ENCODE data around the gene MRPL4. TPM values are rescaled to one million over a fixed set of nuclear protein-coding genes. Genes with fewer than 3 reads are reported as not detected.

Gene MRPL4
- total and polyA plus RNA-seq, 10 of the 15 experiments (the other 5 are each of a cell fraction or from before 2014, with no cell fraction given) = 0.79 to 221 (median 112) TPM

DNA sequence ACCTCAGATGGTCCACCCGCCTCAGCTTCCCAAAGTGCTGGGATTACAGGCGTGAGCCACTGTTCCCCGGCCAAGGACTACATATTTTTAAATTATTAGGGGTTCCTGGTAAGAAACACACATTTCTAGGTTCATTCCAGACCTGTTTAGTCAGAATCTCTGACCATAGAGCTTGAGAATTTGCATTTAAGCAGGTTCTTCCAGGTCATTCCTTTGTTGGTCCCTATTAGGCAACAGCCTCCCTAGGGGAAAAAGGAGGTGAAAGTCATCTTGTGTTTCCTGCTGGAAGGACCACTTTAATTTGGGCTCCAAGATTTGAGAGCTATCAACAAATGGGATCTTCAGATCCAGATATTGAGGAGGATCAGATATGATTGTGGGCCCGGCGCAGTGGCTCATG, 37.2 kb upstream of the MRPL4 start:
- POLR2A ChIA-PET = interaction anchor here (0.7 kb wide), 1 partner anchor 35 kb away, joined by 4 read pairs; no protein-coding TSS in a partner anchor

More for the DNA sequence above, 37.2 kb upstream of the MRPL4 start:
- WGBS (ENCODE audit: insufficient coverage, insufficient replicate concordance, low lambda C conversion rate, missing lambda C conversion rate) = 100% methylated on average over 5 of the region's 5 CpGs
- no peaks in the 10 kb centered on the region for H3K27me3 ChIP-seq (replicated peaks in 1 of 2; ENCODE audit: control insufficient read depth in 2 of 2, insufficient read depth in 2 of 2, low read length in 1 of 2)
- H3K4me1 ChIP-seq (ENCODE audit: control insufficient read depth, insufficient read depth, low read length) = peaks cover 12% of the 10 kb centered on the region
- no peaks in the 10 kb centered on the region for H3K9me3 ChIP-seq (replicated peaks; ENCODE audit: control insufficient read depth, insufficient read depth, low read length)
- no peak overlapping the region for H3K4me2 ChIP-seq (ENCODE audit: control insufficient read depth, insufficient read depth)
- H3K4me3 ChIP-seq = no peak overlapping the region
- ChIA-PET CTCF (interaction anchor here (0.6 to 2.0 kb wide), 2 partner anchors 35 to 282 kb away, joined by 4 to 11 read pairs; no protein-coding TSS in a partner anchor), RAD21 (ENCODE audit: unreplicated experiment) (no interaction called here), SMC1A (ENCODE audit: uncharacterized antibody, unreplicated experiment) (interaction anchor here (1.5 to 1.8 kb wide), 2 partner anchors 20 to 35 kb away, joined by 4 to 5 read pairs; partner anchors contain the start of gene DNMT1)
- DNase-seq (ENCODE audit: low read depth, low spot score) (no peak), ATAC-seq (no peak), FAIRE-seq (no peak)
- in situ Hi-C loops (cut with MboI) = no loop called here
- intact Hi-C loops (cut with micrococcal nuclease; ENCODE audit: unreplicated experiment) = no loop called here
- H2AFZ ChIP-seq (ENCODE audit: control insufficient read depth, low read depth, low read length) = no peak overlapping the region
- TF ChIP-seq ZBED1 (IDR thresholded peaks at IDR 0.05; ENCODE audit: borderline replicate concordance) = no peak
- TF ChIP-seq, protein P1, sequence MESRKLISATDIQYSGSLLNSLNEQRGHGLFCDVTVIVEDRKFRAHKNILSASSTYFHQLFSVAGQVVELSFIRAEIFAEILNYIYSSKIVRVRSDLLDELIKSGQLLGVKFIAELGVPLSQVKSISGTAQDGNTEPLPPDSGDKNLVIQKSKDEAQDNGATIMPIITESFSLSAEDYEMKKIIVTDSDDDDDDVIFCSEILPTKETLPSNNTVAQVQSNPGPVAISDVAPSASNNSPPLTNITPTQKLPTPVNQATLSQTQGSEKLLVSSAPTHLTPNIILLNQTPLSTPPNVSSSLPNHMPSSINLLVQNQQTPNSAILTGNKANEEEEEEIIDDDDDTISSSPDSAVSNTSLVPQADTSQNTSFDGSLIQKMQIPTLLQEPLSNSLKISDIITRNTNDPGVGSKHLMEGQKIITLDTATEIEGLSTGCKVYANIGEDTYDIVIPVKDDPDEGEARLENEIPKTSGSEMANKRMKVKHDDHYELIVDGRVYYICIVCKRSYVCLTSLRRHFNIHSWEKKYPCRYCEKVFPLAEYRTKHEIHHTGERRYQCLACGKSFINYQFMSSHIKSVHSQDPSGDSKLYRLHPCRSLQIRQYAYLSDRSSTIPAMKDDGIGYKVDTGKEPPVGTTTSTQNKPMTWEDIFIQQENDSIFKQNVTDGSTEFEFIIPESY (IDR thresholded peaks at IDR 0.05) = no peak
- TF ChIP-seq EED (IDR thresholded peaks at IDR 0.05; ENCODE audit: low read depth) = no peak
- TF ChIP-seq NR2C1 (IDR thresholded peaks at IDR 0.05) = no peak
- TF ChIP-seq RBBP5 (conservative IDR thresholded peaks at IDR 0.05) = no peak
- no peak for TF ChIP-seq CHD1 (IDR thresholded peaks at IDR 0.05; ENCODE audit: low read depth, low read length)
- TF ChIP-seq, protein P2, sequence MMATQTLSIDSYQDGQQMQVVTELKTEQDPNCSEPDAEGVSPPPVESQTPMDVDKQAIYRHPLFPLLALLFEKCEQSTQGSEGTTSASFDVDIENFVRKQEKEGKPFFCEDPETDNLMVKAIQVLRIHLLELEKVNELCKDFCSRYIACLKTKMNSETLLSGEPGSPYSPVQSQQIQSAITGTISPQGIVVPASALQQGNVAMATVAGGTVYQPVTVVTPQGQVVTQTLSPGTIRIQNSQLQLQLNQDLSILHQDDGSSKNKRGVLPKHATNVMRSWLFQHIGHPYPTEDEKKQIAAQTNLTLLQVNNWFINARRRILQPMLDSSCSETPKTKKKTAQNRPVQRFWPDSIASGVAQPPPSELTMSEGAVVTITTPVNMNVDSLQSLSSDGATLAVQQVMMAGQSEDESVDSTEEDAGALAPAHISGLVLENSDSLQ (IDR thresholded peaks at IDR 0.05) = no peak
- TF ChIP-seq, protein P3, sequence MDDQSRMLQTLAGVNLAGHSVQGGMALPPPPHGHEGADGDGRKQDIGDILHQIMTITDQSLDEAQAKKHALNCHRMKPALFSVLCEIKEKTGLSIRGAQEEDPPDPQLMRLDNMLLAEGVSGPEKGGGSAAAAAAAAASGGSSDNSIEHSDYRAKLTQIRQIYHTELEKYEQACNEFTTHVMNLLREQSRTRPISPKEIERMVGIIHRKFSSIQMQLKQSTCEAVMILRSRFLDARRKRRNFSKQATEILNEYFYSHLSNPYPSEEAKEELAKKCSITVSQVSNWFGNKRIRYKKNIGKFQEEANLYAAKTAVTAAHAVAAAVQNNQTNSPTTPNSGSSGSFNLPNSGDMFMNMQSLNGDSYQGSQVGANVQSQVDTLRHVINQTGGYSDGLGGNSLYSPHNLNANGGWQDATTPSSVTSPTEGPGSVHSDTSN (IDR thresholded peaks at IDR 0.05; ENCODE audit: insufficient replicate concordance, low read depth, low read length) = no peak
- H3K79me2 ChIP-seq (ENCODE audit: control insufficient read depth, insufficient read depth, low read length) = no peaks in the 10 kb centered on the region
- no peak overlapping the region for H3K27ac ChIP-seq (ENCODE audit: control insufficient read depth, insufficient read depth)
- H4K20me1 ChIP-seq (ENCODE audit: control insufficient read depth, insufficient read depth) = no peaks in the 10 kb centered on the region
- H3K36me3 ChIP-seq (ENCODE audit: control insufficient read depth in 2 of 2, insufficient read depth in 2 of 2, low read length in 1 of 2) = no peaks in the 10 kb centered on the region
- BruUV-seq (replicated peaks) = no TSS peak
- no peak overlapping the region for H3K9ac ChIP-seq (ENCODE audit: control insufficient read depth, insufficient read depth, low read length)

Measured in GM12878 (cell line).